Measurements from ENCODE around the gene BTBD9.

BTBD9 gene

DNA sequence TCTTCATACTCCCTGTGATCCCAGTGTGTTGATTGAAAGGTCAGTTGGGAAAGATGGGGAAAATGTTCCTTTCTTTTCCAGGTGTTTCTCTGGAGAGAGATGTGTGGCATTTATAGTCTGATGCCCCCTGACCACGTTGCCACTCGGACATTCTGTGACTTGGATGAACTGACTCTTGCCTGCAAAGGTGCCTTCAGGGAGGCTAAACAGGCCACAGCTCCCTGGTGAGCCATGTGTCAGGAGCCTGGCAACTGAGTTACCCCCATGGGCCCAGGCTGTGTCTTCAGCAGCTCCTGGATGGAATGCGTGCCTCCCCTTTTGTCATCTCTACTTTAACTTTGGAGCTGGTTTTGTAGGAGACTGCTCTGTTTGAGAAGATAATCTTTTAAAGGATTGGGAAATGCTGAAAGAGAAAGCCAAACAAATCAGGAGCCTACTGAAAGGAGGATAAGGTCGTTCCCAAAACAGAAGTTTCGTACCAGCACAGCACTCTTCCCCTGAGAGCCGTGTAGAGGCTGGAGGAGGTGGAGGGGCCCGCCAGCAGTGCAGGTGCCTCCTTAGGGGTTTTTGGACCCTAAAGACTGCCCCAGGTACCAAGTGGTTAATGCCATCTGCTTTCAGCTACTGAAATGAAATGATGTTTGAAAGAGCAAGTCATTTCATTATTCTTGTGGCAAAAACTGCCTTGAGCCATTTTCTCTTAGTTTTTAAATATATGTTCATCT, 497.4 kb downstream of the BTBD9 start:
- H3K4me2 ChIP-seq (ENCODE audit: low read length), result no peak overlapping the region
- TF ChIP-seq, protein P1, sequence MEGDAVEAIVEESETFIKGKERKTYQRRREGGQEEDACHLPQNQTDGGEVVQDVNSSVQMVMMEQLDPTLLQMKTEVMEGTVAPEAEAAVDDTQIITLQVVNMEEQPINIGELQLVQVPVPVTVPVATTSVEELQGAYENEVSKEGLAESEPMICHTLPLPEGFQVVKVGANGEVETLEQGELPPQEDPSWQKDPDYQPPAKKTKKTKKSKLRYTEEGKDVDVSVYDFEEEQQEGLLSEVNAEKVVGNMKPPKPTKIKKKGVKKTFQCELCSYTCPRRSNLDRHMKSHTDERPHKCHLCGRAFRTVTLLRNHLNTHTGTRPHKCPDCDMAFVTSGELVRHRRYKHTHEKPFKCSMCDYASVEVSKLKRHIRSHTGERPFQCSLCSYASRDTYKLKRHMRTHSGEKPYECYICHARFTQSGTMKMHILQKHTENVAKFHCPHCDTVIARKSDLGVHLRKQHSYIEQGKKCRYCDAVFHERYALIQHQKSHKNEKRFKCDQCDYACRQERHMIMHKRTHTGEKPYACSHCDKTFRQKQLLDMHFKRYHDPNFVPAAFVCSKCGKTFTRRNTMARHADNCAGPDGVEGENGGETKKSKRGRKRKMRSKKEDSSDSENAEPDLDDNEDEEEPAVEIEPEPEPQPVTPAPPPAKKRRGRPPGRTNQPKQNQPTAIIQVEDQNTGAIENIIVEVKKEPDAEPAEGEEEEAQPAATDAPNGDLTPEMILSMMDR (IDR thresholded peaks at IDR 0.05; ENCODE audit: low read depth, low read length, poor library complexity, severe bottlenecking), result no peak
- no peak for TF ChIP-seq EZH2phosphoT487 (IDR thresholded peaks at IDR 0.05; ENCODE audit: borderline replicate concordance, low read length)
- H3K27me3 ChIP-seq (ENCODE audit: control insufficient read depth, low read length), result no peaks in the 10 kb centered on the region
- no peaks in the 10 kb centered on the region for H3K9me2 ChIP-seq (replicated peaks; ENCODE audit: control insufficient read depth, low read length)
- no peak overlapping the region for H3K27ac ChIP-seq (ENCODE audit: low read depth, low read length)
- no peaks in the 10 kb centered on the region for H3K79me2 ChIP-seq (ENCODE audit: control insufficient read depth, low read length)
- no peaks in the 10 kb centered on the region for H3K9me3 ChIP-seq (ENCODE audit: control insufficient read depth, insufficient read depth, low read length)
- H3F3A ChIP-seq (ENCODE audit: control insufficient read depth, insufficient read depth), result no peaks in the 10 kb centered on the region
- no peaks in the 10 kb centered on the region for H3K4me1 ChIP-seq (ENCODE audit: control insufficient read depth, low read length)
- H4K20me1 ChIP-seq (ENCODE audit: control insufficient read depth, insufficient read depth, low read depth, low read length), result no peaks in the 10 kb centered on the region
- H3K4me3 ChIP-seq (ENCODE audit: low read length), result no peak overlapping the region
- no peaks in the 10 kb centered on the region for H3K36me3 ChIP-seq (ENCODE audit: control insufficient read depth, low read length)

DNA sequence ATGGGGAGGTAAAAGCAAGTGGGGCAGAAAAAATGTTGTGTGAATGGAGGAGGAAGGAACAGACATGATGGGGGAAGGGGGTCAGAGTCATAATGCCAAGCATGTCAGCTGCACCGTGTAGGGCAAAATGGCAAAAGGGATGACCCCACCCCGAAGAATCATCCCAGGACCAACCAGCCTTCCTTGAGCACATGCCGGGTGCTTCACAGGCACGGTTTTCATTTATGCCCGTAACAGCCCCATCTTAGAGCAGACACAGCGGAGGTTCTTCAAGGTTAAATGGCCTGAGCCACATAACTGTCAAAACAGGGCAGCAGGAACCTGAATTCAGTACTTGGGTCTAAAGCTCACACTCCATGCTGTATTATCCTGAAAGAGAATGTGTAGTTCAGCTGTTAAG, 498.0 kb downstream of the BTBD9 start:
- no peaks in the 10 kb centered on the region for H4K20me1 ChIP-seq (ENCODE audit: control insufficient read depth, insufficient read depth, low read depth, low read length)
- H3K4me1 ChIP-seq (ENCODE audit: control insufficient read depth, low read length), result no peaks in the 10 kb centered on the region
- no peak overlapping the region for H3K4me2 ChIP-seq (ENCODE audit: low read length)
- no peak overlapping the region for H3K4me3 ChIP-seq (ENCODE audit: low read length)
- H3K9me2 ChIP-seq (replicated peaks; ENCODE audit: control insufficient read depth, low read length), result no peaks in the 10 kb centered on the region
- no peaks in the 10 kb centered on the region for H3F3A ChIP-seq (ENCODE audit: control insufficient read depth, insufficient read depth)
- H3K9me3 ChIP-seq (ENCODE audit: control insufficient read depth, insufficient read depth, low read length), result no peaks in the 10 kb centered on the region
- TF ChIP-seq, protein P1 (IDR thresholded peaks at IDR 0.05; ENCODE audit: low read depth, low read length, poor library complexity, severe bottlenecking), result no peak
- TF ChIP-seq EZH2phosphoT487 (IDR thresholded peaks at IDR 0.05; ENCODE audit: borderline replicate concordance, low read length), result no peak
- no peaks in the 10 kb centered on the region for H3K79me2 ChIP-seq (ENCODE audit: control insufficient read depth, low read length)
- H3K36me3 ChIP-seq (ENCODE audit: control insufficient read depth, low read length), result no peaks in the 10 kb centered on the region
- H3K27ac ChIP-seq (ENCODE audit: low read depth, low read length), result no peak overlapping the region
- H3K27me3 ChIP-seq (ENCODE audit: control insufficient read depth, low read length), result no peaks in the 10 kb centered on the region

DNA sequence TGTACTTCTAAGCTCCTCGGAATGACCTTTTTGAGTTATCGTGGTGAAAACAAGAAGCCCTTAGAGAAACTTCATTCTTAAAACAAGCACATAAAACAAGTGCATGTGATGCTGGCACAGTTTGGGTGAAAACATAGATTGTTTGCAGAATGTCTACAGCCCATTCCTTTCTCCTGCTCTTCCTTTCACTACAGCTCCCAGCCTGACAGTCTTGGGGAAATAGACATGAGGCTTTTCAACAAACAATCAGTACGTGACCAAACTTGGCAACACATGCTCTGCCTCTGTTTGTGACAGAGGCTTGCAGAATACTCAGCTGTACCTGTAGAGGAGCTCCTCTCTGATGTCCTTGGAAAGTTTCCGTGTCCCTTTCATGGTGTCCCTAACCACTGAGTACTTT, 498.6 kb downstream of the BTBD9 start:
- H3K27me3 ChIP-seq (ENCODE audit: control insufficient read depth, low read length), result no peaks in the 10 kb centered on the region
- no peaks in the 10 kb centered on the region for H3K79me2 ChIP-seq (ENCODE audit: control insufficient read depth, low read length)
- no peak overlapping the region for H3K4me2 ChIP-seq (ENCODE audit: low read length)
- no peak overlapping the region for H3K4me3 ChIP-seq (ENCODE audit: low read length)
- H3K9me3 ChIP-seq (ENCODE audit: control insufficient read depth, insufficient read depth, low read length), result no peaks in the 10 kb centered on the region
- no peak overlapping the region for H3K27ac ChIP-seq (ENCODE audit: low read depth, low read length)
- H3F3A ChIP-seq (ENCODE audit: control insufficient read depth, insufficient read depth), result no peaks in the 10 kb centered on the region
- H4K20me1 ChIP-seq (ENCODE audit: control insufficient read depth, insufficient read depth, low read depth, low read length), result no peaks in the 10 kb centered on the region
- TF ChIP-seq, protein P1 (IDR thresholded peaks at IDR 0.05; ENCODE audit: low read depth, low read length, poor library complexity, severe bottlenecking), result no peak
- TF ChIP-seq EZH2phosphoT487 (IDR thresholded peaks at IDR 0.05; ENCODE audit: borderline replicate concordance, low read length), result no peak
- H3K9me2 ChIP-seq (replicated peaks; ENCODE audit: control insufficient read depth, low read length), result no peaks in the 10 kb centered on the region
- no peaks in the 10 kb centered on the region for H3K4me1 ChIP-seq (ENCODE audit: control insufficient read depth, low read length)
- no peaks in the 10 kb centered on the region for H3K36me3 ChIP-seq (ENCODE audit: control insufficient read depth, low read length)

Measured in DOHH2 (cell line).